GDM1 (cell line): ENCODE measurements around the gene CALD1.

Source experiments
- DNase-seq: peaks from one replicate; lab custom pipeline; 2025; lab: John Stamatoyannopoulos, UW

The CALD1 gene

GRCh38 chr7:135001390-135002165, 222.1 kb downstream of the CALD1 start:
- DNase-seq, result no peak

- DNase-seq, result no peak
Measured at GRCh38 chr7:135012229-135012628, 232.8 kb downstream of the CALD1 start.
